GM18517 (cell line): ENCODE results near the gene ANKMY1.

Experiments used
- ATAC-seq: cut with Tn5 transposase; IDR thresholded peaks from one replicate; pipeline ENCODE4 v1.9.1; 2021; ENCODE audit warnings: mild to moderate bottlenecking, moderate library complexity; ENCODE audit not compliant: unreplicated experiment

Gene ANKMY1, protein sequence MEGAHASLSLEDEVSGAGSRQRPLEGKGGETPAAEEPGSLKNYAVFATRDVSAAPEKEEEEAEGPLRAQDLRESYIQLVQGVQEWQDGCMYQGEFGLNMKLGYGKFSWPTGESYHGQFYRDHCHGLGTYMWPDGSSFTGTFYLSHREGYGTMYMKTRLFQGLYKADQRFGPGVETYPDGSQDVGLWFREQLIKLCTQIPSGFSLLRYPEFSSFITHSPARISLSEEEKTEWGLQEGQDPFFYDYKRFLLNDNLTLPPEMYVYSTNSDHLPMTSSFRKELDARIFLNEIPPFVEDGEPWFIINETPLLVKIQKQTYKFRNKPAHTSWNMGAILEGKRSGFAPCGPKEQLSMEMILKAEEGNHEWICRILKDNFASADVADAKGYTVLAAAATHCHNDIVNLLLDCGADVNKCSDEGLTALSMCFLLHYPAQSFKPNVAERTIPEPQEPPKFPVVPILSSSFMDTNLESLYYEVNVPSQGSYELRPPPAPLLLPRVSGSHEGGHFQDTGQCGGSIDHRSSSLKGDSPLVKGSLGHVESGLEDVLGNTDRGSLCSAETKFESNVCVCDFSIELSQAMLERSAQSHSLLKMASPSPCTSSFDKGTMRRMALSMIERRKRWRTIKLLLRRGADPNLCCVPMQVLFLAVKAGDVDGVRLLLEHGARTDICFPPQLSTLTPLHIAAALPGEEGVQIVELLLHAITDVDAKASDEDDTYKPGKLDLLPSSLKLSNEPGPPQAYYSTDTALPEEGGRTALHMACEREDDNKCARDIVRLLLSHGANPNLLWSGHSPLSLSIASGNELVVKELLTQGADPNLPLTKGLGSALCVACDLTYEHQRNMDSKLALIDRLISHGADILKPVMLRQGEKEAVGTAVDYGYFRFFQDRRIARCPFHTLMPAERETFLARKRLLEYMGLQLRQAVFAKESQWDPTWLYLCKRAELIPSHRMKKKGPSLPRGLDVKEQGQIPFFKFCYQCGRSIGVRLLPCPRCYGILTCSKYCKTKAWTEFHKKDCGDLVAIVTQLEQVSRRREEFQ

DNA sequence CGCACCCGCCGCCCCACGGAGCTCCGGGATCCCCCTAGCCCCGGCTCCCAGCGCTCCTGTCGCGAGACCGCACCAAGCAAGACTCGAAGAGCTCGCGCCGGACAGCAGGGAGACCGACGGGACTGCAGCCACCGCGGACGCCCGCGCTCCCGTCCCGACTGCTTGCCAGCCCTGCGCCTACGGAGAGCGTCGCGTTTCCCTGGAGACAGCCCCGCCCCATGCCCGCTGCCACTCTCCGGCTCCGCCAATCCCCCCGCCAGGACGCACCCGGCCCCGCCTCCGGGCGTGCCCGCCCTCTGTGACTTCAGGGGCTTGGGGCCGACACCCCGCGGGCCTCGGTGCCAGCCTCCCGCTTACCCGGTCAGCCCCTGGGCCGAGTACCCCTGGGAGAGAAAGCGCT is at the start of gene ANKMY1:
Gene ANKMY1 (minus strand): TSS at position 181 of the 400 bp plus-strand sequence. CDS start 653 bp downstream, outside the sequence.
- no peak for ATAC-seq

DNA sequence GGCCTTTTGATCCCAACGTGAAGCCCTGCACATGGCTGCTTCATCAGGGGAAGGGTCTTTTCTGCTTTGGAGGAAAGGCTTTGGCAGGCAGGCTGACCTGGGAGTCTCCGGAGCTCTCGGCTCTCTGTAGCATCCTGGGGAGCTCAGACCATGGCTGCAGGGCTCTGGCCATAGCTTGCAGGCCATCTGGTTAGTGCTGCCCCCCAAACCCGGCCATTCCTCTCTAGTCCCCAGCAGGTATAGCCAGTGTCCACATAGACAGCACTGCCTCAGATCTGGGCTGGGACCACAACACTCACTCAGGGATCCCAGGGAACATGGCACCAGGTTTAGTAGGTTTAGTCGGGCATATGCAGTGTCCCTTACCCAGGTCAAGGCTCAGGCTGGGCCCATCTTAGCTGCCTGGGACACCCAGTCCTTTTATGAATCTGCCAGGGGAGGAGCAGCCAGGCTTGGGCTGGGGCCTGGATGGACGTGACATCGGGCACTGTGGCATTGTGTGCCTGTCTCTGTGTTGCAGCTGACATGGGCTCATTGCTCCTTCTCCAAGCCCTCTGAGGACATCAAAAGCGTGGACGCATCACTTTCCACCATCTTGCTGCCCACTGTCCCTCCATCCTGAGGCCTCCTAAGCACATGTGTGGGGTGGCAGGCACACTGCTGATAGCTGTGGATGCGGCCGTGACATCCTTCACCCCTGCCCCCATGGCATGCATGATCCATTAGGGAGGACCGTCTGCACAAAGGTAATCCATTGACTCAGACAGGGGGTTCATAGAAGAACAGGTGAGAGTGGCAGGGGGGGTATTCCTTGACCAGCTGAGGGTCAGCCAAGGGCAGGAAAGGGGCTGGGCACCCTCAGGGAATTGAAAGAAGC is 48.3 kb upstream of the ANKMY1 start:
- ATAC-seq, result no peak

DNA sequence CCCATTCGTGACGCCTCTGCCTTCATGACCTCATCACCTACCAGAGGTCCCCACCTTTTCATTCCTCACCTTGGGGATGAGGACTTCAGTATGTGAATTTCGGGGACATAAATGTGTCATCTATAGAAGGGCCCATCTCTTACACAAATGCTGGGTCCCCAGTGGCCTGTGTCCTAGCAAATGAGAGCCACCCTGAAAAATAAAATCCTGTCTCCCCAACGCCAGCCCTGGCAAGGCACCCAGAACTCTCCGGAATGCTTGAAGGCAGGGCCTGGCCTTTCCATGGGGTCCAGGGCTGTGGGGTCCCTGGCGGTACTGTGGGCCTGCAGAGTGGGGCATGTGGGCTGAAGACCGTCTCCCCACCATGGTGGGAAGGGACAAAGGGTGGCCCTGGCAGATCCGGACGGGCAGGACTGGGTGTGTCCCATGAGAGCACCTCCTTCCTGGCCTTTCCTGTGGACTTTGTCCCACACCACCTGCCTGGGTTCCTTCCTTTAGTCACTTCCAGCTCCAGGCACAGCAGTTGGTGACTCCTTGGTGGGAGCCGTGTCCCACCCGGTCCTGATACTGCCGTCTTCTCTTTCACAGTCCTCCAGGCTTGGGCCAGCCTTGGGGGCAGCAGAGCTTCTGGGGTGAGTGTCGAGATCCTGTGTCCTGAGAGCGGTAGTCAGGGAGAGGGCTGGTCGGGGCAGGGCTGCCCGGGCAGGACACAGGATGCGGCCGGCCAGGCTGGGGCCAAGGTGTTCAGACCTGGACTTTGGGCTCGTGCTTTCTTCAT is 47.3 kb upstream of the ANKMY1 start:
- no peak for ATAC-seq

DNA sequence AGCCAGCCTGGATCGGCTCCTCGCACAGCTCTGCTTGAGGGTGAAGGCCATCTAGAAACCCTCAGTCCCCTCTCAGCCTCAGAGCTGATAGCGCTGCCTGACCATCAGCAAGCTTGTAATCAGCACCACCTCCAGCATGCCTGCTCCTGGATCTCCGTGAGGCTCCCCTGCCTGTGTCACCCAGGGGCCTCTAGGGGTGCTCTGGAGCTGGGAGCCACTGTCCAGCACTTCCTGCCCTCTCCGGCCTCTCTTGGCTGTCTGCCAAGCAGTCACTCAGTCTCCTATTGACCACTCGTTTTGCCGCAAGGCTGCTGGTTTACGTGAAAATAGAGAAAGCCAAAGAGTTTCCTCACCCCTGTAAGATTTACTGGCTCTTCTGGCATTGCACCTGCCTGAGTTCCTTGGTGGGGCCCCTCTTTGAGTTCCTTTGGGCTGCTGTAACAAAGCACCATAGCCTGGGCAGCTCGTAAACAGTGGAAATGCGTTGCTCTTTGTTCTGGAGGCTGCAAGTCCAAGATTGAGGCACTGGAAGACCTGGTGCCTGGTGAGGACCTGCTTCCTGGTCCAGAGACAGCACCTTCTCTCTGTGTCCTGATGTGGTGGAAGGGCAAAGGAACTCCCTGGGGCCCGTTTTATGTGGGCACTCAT is 46.6 kb upstream of the ANKMY1 start:
- no peak for ATAC-seq

DNA sequence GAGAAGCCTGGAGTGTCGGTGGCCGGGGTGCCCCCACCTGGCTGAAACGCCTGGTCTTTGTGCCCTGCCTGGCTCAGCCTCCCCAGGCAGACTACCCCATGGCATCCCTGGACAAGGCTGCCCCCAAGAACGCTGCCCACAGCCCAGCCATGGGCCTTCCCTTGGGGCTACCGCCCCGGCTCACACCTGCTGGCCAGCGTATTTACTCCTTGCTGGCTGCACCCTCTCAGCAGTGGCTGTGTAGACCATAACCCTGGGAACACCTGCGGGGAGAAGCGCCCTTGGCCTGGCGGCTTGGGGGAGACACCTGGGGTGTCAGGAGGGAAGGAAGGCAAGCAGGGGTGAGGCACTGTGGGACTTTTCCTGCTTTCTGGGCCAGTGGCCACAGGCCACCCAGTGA is 46.1 kb upstream of the ANKMY1 start:
- no peak for ATAC-seq

DNA sequence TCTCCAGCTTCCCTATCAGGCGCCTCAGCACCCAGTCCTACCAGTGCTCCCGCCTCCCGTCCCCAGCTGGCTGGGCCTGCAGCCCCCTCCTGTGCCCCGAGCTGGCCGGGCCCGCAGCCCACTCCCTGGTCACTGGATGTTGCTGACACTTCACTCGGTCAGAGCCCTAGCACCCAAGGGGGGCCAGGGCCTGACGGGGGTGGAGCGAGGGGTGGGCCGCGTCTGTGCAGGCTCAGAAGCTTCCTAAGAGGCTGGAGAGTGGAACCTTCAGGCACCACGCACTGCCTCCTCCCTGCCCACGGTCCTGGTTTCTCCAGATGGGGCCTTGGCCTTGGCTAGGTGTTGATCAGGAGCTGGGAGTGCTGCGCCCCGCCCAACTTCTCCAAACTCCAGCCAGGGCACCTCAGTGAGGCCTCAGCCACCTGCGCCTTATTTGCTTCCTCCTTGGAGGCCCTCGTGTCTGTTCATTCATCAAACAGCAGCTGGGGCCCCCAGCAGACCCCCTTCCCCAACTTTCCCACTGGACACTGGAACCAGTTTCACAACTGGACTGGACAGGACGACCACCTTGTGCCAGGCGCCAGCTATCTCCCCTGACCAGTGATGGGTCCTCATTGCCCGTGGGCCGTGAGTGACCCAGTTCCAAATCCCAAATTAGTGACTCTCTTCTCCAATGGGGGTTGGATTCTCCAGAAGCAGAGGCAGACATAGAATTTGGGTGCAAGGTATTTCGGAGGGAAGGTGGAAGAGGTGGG is 45.5 kb upstream of the ANKMY1 start:
- ATAC-seq, result no peak

DNA sequence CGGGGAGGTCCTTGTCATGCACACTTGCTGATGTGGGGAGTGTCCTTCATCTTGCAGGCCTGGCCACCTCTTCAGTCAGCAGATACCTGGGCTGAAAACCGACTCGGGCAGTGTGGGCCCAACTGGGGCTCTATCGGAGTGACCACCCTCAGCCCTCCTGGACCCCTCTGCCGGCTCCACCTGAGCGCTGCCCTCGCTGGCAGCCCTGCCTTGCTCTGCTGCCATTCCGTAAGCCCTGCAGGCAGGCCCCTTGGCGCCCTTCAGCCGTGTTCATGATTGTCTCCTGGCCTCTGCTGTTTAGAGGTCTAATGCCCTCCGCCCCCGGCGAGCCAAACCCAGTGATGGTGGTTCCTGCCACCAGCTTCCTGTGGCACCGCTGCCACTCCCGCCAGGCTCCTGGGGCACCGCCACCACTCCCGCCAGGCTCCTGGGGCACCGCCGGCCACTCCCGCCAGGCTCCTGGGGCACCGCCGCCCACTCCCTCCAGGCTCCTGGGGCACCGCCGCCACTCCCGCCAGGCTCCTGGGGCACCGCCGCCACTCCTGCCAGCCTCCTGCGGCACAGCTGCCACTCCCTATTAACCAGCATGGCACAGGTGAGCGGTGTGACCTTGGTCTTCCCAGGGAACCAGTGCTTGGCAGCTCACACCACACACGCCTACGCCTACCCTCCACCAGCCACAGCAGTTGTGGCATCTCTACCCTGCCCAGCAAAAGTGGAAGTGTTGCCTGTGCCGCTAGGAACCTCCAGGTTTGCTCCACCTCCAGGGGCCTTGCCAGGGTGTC is 44.7 kb upstream of the ANKMY1 start:
- ATAC-seq, result no peak

DNA sequence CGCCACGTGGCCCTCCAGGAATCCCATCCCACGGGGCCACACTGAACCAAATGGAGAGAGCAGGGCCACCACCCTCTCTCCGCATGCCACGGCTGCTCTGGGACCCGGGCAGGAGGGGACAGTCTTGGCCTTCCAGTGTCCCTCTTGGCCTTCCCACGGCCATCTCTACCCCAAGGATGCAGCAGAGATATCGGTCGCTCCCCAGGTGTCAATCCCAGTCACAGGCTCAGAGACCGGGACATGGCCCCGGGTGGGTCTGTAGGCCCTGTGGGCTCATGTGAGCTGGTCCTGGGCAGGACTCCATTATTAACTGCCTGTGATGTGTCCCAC is 44.0 kb upstream of the ANKMY1 start:
- ATAC-seq, result no peak

DNA sequence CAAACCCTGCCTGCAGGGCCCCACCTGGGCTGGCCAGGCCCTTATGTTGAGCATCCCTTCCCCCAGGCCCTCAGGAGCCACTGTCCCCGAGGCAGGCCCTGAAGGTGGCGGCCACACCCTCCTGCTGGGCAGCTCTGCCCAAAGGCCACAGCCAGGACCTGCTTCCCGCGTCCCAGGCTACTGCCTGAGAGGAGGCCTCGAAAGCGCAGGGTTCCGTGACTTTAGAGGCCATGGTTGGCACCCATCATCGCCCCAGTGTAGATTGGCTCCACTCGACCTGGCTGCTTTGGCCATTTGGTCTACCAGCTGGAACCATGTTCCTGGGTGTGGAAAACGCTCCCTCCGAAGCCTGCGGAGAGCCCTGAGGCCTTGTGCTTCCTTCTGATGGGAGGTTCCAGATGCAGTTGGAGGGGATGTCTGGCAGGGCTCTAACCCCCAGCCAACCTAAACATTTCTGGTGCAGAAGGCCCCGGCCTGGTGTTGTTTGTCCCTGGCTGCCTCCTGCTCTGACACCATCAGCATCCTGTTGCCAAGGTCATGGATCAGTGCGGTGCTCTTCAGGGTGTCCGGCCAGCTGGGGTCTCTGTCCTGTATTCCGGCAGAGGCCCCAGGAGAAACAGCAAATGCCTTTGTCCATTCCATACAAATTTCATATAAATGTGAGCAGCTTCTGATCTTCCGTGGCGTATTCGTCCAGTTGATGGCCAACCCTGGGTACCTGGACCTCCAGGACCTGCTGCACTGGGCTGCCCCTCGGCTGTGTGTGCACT is 43.5 kb upstream of the ANKMY1 start:
- no peak for ATAC-seq

DNA sequence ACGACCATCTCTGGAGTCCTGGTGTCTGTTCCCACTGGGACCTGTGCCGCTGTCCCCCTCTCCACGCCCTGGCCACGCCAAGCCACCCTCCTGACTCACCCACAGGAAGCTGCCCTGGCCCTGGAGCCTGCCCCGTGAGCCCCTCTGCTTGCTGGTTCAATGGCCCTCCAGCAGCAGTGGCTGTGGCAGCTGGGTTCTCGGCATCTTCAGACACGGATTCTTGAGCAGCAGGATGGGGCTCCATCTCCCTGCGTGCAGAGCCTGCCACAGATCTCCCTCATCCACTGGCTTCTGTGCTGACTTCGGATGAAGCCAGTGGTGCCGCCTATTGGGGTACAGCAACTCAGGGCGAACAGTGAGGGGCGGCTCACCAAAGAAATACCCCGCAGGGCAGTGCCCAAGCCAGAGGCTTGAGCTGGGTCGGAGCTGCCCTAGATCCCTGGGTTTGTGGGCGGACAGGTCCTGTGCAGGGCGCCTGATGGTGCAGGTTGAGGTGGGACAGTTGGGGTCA is 42.7 kb upstream of the ANKMY1 start:
- no peak for ATAC-seq

DNA sequence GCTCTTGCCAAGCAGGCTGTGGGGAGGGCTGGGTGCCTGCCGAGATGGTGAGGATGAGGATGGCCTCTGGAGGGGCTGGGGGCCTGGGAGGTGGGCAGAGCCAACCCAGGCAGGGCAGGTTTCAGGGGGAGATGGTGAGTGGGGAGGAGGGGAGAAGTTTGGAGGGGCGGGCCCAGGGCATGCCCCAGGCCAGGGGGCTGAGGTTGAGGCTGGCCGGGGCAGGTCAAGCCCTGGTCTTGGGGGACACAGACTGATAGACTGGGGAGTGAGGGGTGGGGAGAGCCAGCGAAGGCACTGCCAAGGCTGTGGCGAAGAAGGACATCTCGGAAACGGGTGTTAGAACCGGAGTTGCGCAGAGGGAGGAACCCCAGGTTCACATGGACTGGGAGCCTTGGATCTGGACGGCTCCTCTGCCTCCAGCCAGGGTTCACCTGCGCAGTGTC is 41.4 kb upstream of the ANKMY1 start:
- no peak for ATAC-seq

DNA sequence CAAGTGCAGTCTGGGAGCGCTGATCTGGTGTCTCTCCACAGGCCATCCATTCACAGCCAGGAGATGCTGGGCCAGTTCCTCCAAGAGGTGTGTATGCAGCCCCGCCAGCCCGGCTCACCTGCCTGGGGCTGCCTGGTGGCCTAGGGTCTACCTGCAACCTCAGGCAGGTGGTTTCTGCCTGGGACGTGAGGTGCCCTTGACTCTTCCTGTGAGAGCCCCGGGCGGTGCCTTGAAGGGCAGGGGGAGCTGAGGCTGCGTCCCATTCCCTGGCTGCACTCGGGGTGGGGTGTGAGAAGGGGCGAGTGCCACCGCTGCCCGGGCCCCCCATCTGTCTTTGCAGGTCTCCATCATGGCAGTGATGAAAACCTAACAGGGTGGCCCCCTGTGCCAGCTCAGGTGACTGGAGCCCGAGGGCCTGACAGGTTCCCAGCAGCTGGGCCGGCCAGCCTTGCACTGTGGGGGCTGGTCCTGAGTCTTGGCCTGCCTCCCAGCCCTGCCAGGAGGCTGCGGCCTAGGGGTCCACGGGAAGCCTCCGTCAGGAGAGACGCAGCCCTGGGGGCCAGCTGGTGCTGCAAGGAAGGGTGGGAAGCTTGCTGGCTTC is 40.6 kb upstream of the ANKMY1 start:
- ATAC-seq, result no peak

DNA sequence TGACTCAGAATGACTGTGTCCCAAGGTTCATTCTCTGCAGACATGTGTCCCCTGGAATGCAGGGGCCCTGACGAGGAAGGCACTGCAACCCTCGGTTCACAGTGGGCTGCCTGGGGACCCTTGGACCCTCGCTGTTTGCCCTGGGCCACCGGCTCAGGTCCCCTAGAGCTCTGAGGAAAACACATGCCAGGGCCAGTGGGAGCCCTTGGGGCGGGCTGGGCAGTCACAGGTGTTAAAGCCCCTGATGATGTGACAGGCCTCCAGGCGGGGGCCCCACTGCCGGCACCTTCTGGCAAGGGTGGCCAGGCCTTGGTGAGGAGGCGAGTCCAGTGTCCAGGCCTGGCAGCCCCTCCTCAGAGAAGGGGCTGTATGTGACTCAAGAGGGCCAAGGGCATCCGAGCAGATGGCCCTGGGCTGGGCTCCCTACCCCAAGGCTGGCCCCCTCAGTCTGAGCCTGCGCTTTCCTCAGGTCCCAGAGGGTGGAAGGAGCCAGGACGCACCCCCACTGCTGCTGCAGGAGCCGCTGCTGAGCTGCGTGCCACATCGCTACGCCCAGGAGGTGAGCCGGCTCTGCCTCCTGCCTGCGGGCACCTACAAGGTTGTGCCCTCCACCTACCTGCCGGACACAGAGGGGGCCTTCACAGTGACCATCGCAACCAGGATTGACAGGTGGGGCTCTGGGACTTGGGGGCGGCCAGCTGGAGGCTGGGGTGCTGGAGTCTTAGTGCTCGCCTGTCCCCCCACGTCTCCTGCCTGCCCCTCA is 39.8 kb upstream of the ANKMY1 start:
- ATAC-seq, result no peak

DNA sequence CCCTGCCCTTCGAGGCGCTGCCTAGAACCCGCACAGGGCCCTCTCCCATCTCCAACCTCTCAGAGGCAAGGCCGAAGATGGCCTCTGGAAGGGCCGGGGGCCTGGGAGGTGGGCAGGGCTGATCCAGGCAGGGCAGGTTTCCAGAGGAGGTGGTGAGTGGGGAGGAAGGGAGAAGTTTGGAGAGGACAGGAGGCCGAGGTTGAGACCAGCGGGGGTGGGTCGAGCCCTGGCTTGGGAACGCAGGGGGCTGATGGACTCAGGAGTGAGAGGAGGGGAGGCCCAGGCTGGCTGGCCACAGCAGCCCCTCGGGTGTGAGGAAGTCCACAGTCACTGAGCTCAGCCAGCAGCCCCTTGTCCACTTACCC is 39.2 kb upstream of the ANKMY1 start:
- ATAC-seq, result no peak

DNA sequence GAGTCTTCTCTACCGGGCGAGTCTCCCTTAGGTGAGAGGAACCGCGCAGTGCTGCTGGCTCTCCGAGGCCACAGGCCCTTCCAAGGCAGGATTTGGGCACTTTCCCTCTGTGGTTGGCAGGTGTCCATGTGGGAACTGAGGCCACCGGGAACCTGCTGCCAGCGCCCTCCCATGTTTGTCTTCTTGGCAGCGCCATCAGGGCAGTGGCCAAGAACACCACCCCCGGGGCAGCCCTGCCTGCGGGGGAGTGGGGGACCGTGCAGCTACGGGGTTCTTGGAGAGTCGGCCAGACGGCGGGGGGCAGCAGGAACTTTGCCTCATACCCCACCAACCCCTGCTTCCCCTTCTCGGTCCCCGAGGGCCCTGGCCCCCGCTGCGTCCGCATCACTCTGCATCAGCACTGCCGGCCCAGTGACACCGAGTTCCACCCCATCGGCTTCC is 38.7 kb upstream of the ANKMY1 start:
- ATAC-seq, result no peak

DNA sequence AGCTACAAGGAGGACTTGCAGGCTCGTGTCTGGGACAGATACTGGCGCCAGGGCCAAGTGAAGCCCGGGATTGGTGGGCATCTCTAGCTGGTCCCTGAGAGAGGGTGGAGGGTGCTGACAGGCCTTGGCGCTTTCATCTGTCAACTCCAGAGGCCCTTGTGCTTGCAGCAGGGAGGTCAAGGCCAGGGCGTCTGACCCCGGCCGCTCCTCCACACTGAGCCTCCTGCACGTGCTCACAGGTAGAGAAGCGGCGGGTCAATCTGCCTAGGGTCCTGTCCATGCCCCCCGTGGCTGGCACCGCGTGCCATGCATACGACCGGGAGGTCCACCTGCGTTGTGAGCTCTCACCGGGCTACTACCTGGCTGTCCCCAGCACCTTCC is 38.3 kb upstream of the ANKMY1 start:
- no peak for ATAC-seq
